AG04450 (cell line): ENCODE results near the gene C5orf15. TPM values are rescaled to one million over a fixed set of nuclear protein-coding genes. Genes with fewer than 3 reads are reported as not detected.

ENCODE experiments used
- CTCF ChIA-PET: fragments of 300-600, 350-600 bp; formaldehyde crosslinking; extraction: SDS; loops from one replicate; lab custom pipeline; 2022; ENCODE audit warnings: antibody characterized with exemption, inconsistent platforms; lab: Charles Lee
- POLR2A ChIA-PET: fragments of 350-600 bp; formaldehyde crosslinking; extraction: SDS; loops from one replicate; lab custom pipeline; 2021; ENCODE audit warnings: antibody characterized with exemption, inconsistent platforms; lab: Yijun Ruan, JAX
- DNase-seq: peaks from one replicate; pipeline ENCODE4 v3.0.0-alpha.2; 2011; ENCODE audit warnings: low read depth, low spot score
- H3K27ac ChIP-seq: one replicate; pipeline ENCODE4 v1.5.1; 2012; ENCODE audit warnings: low read depth, low read length, control low read depth
- H3K27me3 ChIP-seq: one replicate; pipeline ENCODE4 v1.6.0; 2012; ENCODE audit warnings: low read length; ENCODE audit not compliant: control insufficient read depth, insufficient read depth
- H3K4me3 ChIP-seq: 2 replicates; pipeline ENCODE4 v1.5.1; 2011; ENCODE audit warnings: mild to moderate bottlenecking, low read depth, low read length, control low read depth
- H3K9me3 ChIP-seq: 2 replicates; pipeline ENCODE4 v1.5.1; 2012; ENCODE audit warnings: low read length; ENCODE audit not compliant: control insufficient read depth, insufficient read depth
- polyA plus RNA-seq: library from polyadenylated mRNA; depleted of rRNA; stranded (reverse); fragments of >200 nt; gene quantifications from 2 replicates; pipeline ENCODE4 v1.2.3, GENCODE V29; 2011
- TF ChIP-seq, protein P1 (sequence below): IDR thresholded peaks from 2 replicates; pipeline ENCODE4 v1.5.1; 2011; ENCODE audit warnings: low read depth, low read length, control low read depth, inconsistent platforms

C5orf15 gene
- polyA plus RNA-seq, 1 experiment: 92.9 TPM

DNA sequence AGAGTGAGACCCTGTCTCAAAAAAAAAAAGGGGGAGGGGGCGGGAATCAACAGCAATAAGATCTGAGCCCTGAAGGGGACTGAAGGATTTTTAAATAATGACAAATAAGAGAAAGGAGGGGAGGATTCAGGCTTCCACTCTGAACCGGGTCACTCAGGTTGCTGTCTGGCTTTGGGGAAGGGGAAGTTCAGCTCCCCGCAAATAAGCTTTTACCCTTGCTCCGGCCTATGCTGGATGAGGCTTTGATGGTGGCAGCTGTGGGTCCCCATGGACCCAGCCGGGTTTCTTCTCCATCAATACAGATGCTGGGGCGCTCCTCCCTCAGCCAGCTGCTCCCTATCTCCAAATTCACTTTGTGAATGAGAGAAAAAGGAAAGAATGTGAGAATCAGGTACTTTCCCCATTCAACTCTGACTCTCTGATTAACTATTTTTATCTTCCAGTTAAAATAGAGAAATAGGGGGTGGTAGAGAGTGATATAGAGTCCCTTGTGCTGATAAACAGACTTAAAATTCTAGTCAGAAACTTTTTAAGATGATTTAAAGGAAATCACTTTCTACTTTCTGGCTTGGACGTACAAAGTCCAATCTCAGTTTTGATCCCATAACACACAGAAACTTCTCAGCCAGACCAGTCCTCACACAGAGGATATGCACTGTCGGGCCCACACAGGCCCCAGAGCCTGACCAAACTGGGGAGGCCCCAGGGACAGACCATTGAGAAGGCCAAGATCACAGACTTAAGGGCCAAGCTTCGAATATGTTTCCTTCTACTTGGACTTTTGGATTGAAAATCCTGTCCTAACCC is 39.6 kb downstream of the C5orf15 start:
- no peak overlapping the region for H3K27ac ChIP-seq
- ChIA-PET POLR2A (no interaction called here), CTCF (no interaction called here)
- no peak for DNase-seq
- TF ChIP-seq, protein P1, sequence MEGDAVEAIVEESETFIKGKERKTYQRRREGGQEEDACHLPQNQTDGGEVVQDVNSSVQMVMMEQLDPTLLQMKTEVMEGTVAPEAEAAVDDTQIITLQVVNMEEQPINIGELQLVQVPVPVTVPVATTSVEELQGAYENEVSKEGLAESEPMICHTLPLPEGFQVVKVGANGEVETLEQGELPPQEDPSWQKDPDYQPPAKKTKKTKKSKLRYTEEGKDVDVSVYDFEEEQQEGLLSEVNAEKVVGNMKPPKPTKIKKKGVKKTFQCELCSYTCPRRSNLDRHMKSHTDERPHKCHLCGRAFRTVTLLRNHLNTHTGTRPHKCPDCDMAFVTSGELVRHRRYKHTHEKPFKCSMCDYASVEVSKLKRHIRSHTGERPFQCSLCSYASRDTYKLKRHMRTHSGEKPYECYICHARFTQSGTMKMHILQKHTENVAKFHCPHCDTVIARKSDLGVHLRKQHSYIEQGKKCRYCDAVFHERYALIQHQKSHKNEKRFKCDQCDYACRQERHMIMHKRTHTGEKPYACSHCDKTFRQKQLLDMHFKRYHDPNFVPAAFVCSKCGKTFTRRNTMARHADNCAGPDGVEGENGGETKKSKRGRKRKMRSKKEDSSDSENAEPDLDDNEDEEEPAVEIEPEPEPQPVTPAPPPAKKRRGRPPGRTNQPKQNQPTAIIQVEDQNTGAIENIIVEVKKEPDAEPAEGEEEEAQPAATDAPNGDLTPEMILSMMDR: no peak
- no peak overlapping the region for H3K4me3 ChIP-seq
- H3K27me3 ChIP-seq: peaks cover 8% of the 10 kb centered on the region
- peaks cover 3% of the 10 kb centered on the region; the same call in 1 of the 2 replicates for H3K9me3 ChIP-seq

DNA sequence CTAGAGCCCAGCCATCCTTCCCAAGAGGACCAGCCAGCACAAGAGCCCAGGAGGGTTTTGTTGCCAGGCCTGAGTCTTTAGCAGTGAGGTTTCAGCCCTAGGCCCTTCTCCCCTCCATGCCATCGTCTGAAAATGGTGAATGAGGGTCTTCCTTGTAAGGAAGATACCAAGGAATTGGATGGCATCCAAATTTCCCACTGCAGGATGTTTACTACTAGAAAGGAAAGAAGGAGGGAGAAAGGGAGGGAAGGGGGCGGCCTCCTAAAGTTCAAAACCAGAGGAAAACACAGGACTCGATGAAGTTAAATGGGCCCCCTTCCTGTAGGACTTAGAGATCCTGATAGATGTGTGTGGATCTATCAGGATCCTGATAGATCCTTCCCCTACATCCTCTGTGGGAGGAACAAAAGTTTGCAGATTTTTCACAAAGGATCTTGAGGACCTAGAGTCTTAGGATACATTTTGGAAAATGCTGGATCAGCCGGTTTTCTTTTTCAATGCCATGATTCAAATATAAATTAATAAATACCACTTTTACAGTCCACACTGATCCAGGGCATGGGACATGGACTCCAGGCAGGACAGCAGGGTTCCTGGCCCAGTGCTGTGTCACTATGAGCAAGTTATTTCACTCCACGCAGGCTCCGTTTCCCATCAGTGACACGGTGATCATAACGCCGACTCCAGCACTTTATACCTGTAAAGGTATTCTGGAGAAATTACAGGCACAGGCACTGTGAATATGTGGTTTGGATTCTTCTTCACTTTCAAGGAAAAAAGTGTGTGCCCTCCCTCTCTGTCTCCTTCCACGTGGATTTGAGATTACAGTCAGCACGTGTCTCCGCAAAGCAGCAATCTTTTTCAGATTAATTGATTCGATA is 40.9 kb downstream of the C5orf15 start:
- TF ChIP-seq, protein P1: no peak
- peaks cover 3% of the 10 kb centered on the region; the same call in 1 of the 2 replicates for H3K9me3 ChIP-seq
- ChIA-PET CTCF (no interaction called here), POLR2A (no interaction called here)
- peaks cover 8% of the 10 kb centered on the region for H3K27me3 ChIP-seq
- DNase-seq: no peak
- peak overlapping the region; percentile 21 for H3K27ac ChIP-seq
- no peak overlapping the region for H3K4me3 ChIP-seq

DNA sequence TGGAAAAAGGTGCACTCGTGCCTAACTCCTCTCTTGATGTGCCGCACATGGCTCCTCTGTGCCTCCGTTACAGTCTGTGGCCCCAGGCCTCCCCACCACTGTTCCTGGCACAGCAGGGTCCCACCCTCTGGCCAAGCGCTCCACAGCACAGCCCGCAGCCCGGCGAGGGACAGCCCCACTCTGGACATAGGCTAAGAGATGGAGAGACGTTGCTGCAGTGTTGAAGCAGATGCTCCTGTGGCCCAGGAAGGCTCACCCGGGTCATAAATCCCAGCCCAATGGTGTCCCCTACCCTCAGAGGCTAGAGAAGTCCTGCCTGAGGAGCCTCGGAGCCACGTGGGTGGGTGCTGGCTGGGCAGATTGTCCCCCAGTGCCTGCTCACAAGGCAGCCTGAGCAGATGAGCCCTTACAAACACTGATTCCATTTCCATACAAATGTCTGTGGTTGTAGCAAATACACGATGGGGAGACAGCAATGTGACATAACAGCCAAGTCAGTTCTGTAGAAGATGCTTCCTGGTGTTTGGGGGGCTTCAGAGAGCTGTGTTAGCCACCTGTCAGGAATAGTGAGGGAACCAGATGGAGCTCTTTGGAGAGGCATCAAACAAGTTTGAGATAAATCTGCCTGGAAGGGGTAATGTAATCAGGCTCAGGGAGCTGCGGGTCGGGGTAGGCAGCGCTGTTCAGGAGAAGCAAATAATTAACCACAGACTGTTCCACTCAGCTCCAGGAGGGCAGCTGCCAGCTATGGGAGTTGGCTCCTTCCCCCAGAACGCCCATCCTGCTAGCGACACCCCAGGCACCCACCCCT is 41.7 kb downstream of the C5orf15 start:
- Histone ChIP-seq H3K4me3 (no peak overlapping the region), H3K9me3 (peaks cover 3% of the 10 kb centered on the region; the same call in 1 of the 2 replicates), H3K27ac (peak overlapping the region; percentile 21), H3K27me3 (peaks cover 11% of the 10 kb centered on the region)
- no peak for DNase-seq
- TF ChIP-seq, protein P1: no peak
- ChIA-PET CTCF (no interaction called here), POLR2A (no interaction called here)

DNA sequence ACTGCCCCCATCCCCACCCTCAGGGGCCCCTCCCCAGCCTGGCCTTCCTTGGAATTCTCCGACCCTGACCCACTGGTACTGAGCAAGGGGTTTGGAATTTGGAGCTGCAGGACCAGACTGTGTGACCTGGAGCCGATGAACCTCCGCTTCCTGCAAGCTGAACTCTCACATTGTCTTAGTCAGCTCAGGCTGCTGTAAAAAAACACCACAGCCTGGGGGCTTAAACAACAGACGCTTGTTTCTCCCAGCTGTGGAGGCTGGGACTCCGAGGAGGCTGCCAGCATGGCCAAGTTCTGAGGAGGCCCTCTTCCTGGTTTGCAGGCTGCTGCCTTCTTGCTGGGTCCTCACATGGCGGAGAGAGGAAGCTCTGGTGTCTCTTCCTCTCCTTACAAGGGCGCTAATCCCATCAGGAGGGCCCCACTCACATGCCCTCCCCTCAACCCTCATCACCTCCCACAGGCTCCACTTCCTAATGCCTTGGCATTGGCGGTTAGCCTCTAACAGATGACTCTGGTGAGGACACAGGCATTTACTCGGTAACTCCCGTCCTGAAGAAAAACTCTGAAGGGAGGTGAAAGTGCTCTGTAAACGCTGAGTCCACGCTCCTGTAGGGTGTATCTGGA is 42.4 kb downstream of the C5orf15 start:
- no peak for DNase-seq
- TF ChIP-seq, protein P1: no peak
- CTCF ChIA-PET: no interaction called here
- POLR2A ChIA-PET: no interaction called here
- Histone ChIP-seq H3K27ac (no peak overlapping the region), H3K27me3 (peaks cover 13% of the 10 kb centered on the region), H3K4me3 (no peak overlapping the region), H3K9me3 (peaks cover 3% of the 10 kb centered on the region; the same call in 1 of the 2 replicates)
